GM18505 (cell line): ENCODE results near the gene PCDH18.
"Not testable (repeated sequence)": the region's sequence is repeated elsewhere in the genome, so short reads cannot be mapped to it uniquely, and the experiment has no call there.

ENCODE experiments used
- ATAC-seq: cut with Tn5 transposase; IDR thresholded peaks from one replicate; pipeline ENCODE4 v1.9.1; 2021; ENCODE audit not compliant: unreplicated experiment
- POLR2A ChIP-seq: IDR thresholded peaks from 4 replicates; pipeline ENCODE4 v1.6.1; 2011; ENCODE audit warnings: borderline replicate concordance; ENCODE audit not compliant: insufficient read depth, insufficient read length; ENCODE audit errors: extremely low read depth

Gene PCDH18

GRCh38 chr4:137538526-137538925 is 6.2 kb upstream of the PCDH18 start:
- no peak for ATAC-seq
- no peak for TF ChIP-seq POLR2A

GRCh38 chr4:137537807-137538206 is 5.5 kb upstream of the PCDH18 start:
- ATAC-seq = not testable (repeated sequence)

GRCh38 chr4:137536789-137537561 is 4.7 kb upstream of the PCDH18 start:
- no peak for ATAC-seq
- TF ChIP-seq POLR2A = no peak

- no peak for ATAC-seq
- TF ChIP-seq POLR2A = no peak
These were observed 3.4 kb upstream of the PCDH18 start for GRCh38 chr4:137535718-137536117.

- no peak for TF ChIP-seq POLR2A
These were observed 2.2 kb upstream of the PCDH18 start for GRCh38 chr4:137534516-137534915.

GRCh38 chr4:137533855-137534254 is 1.6 kb upstream of the PCDH18 start:
- no peak for ATAC-seq
- no peak for TF ChIP-seq POLR2A

More at GRCh38 chr4:137534516-137534915, 2.2 kb upstream of the PCDH18 start:
- no peak for ATAC-seq

GRCh38 chr4:137532869-137533236 is 559 bp upstream of the PCDH18 start:
- ATAC-seq = no peak
- TF ChIP-seq POLR2A = no peak

- no peak for ATAC-seq
- no peak for TF ChIP-seq POLR2A
These were observed 917 bp downstream of the PCDH18 start for GRCh38 chr4:137531168-137531985.

- TF ChIP-seq POLR2A = no peak
- ATAC-seq = no peak
These were observed 2.1 kb downstream of the PCDH18 start for GRCh38 chr4:137530176-137530575.

- TF ChIP-seq POLR2A = no peak
- ATAC-seq = no peak
These were observed 2.9 kb downstream of the PCDH18 start for GRCh38 chr4:137529432-137529831.

- no peak for TF ChIP-seq POLR2A
- no peak for ATAC-seq
These were observed 3.6 kb downstream of the PCDH18 start for GRCh38 chr4:137528673-137529072.

- ATAC-seq = no peak
- no peak for TF ChIP-seq POLR2A
These were observed 5.6 kb downstream of the PCDH18 start for GRCh38 chr4:137526681-137527080.

GRCh38 chr4:137524725-137525369 is 7.4 kb downstream of the PCDH18 start:
- no peak for ATAC-seq
- no peak for TF ChIP-seq POLR2A

- no peak for TF ChIP-seq POLR2A
- no peak for ATAC-seq
These were observed 9.0 kb downstream of the PCDH18 start for GRCh38 chr4:137523329-137523728.
